GM19395 (cell line): ENCODE measurements around the gene CD99.

Source experiments
- ATAC-seq: cut with Tn5 transposase; IDR thresholded peaks from one replicate; pipeline ENCODE4 v1.9.1; 2021; ENCODE audit warnings: mild to moderate bottlenecking, moderate library complexity; ENCODE audit not compliant: unreplicated experiment

The CD99 gene

DNA sequence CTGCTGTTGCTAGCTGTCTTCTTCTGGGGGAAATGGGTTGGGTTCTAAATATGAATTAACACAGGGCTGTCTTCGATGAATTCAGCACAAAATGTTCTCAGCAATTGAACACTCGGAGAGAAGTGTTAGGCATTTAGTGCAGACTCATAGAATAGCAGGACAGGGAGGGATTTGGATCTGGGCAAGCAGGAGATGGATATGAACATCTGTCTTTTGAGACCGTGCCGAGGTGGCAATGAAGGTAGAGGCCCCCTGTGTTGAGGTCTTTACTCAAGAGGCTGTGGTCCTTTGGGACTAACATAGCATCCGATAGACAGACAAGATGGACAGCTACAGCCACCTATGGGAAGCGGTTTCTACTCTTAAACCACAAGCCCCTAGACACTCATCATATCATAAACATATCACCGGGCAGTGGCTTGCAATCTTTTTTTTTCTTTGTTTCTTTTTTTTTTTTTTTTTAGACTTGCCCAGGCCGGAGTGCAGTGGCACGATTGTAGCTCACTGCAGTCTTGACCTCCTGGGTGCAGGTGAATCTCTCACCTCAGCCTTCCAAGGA, 6.7 kb downstream of the CD99 start:
- no peak for ATAC-seq

DNA sequence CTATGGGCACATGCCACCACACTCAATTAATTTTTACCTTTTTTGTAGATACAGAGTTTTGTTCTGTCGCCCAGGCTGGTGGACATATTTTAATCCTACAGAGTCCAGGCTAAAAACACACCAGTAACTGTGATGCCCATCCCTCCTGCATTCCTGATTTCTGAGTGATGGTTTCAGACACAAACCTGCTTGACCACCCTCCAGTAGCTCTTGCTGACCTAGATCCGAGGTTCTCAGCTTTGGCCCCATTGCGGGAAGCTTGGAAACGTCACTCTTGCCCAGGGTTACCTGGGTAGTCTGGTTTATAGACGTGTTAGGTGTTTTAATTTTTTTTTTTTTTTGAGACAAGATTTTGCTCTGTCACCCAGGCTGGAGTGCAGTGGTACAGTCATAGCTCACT, 7.5 kb downstream of the CD99 start:
- ATAC-seq: no peak

DNA sequence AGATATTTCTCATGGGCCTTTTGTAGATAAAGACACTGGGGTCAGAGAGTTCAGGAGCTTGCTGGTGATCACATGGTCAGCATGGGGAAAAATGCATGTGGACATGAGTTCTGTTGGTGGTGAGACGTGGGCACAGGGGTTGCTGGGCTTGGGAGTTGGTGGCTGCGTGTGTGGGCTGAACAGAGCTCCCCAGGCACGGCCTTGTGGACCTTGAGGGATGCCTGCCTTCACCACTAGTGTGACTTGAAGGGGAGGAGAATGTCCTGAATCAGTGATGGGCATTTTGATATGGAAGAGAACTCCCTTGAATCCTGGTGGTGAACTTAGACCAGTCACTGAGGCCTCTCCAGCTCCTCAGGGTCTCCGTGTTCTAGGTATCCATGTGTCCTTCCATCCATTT, 8.9 kb downstream of the CD99 start:
- no peak for ATAC-seq

DNA sequence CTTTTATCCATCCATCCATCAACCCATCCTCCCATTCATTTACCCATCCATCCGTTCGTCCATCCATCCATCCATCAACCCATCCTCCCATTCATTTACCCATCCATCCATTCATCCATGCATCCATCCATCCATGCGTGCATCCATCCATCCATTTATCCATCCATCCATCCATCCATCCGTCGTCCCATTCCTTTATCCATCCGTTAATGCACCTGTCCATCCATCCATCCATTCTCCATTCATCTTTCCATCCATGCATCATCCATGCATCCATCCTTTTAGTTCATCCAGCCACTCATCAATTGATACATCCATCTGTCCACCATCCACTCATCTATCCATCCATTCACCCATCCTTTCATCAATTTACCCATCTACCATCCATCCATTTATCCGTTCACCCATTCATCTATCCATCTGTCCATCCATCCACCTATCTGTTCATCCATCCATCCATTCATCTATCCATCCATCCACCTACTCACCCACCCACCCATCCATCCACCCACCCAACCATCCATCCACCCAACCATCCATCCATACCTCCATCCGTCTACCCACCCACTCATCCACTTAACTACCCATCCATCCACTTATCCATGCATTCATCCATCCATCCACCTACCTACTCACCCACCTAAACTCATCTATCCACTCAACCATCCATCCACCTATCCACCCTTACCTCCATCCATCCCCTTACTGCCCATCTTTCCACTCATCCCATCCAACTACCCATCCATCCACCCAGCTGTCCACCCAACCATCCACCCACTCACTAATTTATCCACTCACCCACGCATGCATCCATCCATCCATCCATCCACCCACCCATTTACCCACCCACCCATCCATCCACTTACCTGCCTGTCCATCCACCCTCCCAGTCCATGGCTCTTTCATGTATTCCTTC, 9.6 kb downstream of the CD99 start:
- ATAC-seq: no peak

DNA sequence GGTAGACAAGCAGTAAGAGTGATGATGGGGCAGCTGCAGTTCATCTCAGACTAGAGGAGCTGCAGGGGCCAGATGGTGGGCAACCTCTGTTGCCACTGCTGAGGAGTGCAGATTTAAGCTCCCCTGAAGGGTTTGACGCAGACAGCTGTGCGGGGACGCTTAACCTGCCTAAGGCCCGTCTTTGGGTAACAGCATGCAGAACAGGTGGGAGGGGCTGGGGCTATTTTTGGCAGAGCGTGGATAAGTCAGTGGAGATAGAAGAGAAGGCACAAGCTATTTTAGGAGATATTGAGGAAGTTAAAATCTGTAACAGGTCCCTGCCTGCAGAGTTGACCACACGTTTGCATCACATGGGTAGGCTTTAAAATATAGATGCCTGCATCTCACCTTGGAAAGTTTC, 10.5 kb downstream of the CD99 start:
- no peak for ATAC-seq

DNA sequence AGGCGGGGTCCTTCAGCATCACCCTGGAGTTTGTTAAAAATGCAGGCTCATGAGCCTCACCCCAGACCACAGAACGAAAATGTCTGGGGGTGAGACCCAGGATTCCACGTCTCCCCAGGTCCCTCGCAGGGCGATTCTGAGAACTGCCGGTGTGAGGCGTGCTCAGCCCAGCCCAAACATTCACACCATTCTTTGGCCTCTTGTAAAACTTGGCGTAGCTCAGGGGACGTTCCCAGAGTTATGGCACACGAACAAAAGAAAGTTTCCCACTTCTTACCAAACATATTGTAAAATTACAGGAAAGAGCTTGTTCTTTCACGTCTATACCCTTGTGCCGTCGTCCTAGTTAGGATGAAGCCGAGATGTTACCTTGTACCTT, 12.9 kb downstream of the CD99 start:
- no peak for ATAC-seq

DNA sequence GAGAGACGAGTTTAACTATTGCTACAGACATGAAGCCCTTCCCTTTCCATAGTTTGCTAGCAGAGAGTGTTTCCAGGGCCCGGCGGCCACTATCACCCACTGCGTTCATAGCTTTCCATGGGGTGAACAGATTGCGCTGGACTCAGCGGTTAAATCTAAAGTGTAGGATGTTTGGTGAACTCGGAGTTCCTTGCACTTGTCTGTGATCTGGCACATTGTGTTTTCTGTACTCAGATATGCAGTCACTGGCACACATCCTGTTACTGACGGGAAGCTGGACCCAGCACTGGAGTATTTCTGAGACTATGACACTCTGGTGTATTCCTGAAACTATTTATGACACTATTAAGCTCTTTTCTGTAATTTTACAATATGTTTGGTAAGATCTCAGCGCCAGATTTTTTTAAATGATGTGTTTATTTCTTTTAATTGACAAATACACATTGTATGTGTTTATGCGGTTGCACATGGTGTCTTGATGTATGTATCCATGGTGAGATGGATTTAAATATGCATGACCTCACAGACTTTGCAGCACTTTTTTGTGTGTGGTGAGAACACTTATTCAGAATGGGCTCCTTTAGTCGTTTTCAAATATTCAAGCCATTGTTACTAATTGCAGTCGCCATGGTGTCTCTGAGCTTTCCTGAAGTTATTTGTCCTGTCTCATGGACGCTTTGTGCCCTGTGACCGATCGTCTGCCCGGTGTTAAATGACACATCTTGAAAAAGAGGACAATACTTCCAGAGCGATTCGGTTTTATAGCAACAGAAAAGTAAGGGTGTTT, 14.1 kb downstream of the CD99 start:
- no peak for ATAC-seq

DNA sequence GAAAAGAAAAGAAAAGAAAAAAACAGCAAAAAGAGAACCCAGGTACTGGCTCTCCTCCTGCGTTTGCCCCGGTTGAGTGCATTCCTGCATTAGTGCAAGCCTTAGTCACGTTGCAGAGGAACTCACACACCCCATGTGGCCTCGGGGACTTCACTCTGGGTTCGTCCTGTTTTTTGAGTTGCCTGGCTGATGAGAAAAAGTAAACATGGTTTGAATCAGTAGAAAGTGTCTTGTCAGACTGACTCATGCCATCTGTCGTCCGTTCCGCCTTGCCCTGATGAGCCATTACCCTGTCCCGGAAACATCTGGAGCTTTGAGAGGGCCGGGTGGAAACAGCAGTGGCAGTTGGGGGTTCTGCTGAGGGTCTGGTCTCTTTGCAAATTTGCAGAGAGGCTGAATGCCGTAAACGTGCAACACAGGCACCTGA, 16.3 kb downstream of the CD99 start:
- ATAC-seq: peak; percentile 93

DNA sequence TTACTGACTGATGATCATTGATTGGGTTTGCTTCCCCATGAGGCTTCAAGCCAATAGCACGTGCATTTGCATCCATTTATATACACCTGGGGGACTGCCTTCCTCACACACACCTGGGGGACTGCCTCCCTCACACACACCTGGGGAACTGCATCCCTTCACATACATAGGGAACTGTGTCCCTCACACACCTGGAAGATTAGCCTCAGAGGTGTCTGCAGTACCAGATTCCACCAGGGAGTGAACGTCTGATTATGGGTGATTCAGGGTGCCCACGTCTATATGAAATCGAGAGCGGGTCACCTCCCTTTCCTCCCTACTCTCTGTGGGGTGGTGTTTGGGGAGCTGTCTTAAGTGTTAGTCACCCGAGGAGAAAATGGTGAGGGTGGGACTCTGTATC, 16.9 kb downstream of the CD99 start:
- no peak for ATAC-seq

DNA sequence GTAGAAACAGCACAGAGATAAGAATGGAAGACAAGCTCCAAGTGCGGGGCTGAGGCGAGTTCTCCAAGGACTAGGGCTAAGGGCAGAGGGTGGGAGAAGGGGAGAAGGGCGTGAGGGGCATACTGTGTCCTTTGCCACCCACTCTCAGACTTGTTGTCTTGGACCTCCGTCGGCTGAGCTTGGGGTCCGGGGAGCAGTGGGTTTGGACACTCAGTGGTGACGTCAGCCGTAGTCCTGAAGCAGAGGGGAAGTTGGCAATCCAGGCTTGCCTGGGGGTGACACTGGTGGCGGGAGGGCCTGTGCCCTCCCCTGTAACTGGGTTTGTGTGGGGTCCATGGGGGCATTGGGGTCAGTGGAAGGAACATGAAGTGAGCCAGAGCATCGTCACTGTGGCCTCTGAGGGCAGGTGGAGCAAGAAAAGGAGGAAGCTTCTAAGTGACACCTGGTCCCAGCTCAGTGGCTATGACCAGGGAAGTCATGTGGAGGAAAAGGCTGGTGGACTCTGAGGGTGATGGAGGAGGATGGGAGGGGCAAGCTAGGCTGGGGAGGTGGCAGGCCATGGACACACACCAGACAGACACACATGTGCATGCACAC, 17.6 kb downstream of the CD99 start:
- no peak for ATAC-seq

DNA sequence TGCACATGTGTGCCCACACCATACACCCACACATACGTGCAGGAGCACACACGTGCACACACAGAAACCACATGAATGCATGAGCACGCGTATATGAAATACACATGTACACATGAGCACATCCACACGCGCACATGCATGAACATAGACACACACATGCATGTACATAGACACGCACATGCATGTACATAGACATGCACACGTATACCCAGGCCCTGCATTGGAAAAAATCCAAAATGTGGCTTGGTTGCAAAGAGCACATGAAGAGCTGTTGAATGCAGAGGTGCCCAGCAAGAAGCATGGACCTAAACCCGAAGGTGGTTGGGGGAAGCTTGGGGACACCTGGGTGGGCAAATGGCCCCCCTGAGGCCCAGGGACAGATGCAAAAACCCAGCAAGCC, 18.5 kb downstream of the CD99 start:
- ATAC-seq: no peak

DNA sequence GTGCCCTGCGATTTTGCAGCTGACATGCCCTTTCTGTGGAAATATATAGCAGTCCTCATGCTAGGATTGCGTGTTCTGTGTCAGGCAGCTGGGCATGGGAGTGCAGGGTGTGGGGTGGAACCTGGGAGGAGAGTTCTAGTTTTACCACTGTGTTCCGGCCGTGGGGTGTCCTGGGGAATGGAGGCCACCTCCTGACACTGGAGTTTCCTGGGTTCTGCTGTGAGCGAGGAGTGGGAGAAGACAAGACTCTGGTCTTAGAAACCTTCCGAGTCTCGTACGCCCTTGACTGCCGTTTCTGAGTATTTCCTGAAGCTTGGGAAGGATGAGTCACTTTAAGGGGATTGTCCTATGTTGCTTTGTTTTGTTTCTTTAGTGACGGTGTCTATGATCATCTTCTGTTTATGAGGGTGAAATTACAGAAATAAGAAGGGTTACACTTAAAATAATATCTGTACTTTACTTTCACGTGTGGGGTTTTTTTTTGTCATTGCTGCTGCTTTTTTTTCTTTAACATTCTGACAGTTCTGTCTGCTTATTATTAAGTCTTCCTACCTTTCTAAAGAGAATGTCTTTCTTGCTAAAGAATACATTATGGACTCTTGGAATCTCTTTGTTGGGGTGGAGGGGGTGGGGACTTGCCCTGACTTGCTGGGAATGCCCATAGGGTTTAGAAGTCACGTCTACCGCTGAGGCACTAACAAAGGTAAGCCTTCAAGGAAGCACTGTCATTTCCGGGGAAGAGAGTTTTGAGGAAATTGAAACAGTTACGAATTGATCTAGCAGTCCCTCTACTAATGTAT, 19.1 kb downstream of the CD99 start:
- ATAC-seq: no peak

DNA sequence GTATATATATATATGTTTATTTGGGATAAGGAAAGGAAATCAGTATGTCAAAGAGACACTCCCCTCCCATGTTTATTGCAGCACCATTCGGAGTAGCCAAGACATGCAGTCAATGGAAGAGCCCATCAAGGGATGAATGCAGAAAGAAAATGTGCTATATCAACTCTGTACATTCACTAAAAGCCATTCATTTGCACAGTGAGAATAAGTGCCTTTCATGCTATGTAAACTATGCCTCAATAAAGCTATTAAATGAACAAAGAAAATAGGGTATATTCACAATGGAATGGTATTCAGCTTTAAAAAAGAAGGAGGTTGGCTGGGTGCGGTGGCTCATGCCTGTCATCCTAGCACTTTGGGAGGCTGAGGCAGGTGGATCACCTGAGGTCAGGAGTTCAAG, 20.3 kb downstream of the CD99 start:
- no peak for ATAC-seq

DNA sequence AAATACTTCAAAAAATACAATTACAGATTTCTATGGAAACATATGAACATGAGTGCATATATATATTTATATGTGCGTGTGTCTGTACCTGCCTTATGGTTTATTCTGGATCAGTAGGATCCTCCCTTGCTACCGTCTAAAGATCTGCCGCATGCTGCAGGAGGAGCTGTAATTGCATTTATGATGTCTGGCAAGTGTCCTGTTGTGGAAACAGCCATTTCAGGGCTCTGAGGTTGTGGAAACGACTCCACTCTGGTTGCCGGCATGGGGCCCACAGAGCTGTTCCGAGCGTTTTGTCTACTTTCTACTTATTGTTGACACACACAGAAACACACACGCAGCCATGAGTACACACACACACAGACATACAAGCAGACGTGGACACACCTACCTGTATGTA, 21.3 kb downstream of the CD99 start:
- no peak for ATAC-seq

DNA sequence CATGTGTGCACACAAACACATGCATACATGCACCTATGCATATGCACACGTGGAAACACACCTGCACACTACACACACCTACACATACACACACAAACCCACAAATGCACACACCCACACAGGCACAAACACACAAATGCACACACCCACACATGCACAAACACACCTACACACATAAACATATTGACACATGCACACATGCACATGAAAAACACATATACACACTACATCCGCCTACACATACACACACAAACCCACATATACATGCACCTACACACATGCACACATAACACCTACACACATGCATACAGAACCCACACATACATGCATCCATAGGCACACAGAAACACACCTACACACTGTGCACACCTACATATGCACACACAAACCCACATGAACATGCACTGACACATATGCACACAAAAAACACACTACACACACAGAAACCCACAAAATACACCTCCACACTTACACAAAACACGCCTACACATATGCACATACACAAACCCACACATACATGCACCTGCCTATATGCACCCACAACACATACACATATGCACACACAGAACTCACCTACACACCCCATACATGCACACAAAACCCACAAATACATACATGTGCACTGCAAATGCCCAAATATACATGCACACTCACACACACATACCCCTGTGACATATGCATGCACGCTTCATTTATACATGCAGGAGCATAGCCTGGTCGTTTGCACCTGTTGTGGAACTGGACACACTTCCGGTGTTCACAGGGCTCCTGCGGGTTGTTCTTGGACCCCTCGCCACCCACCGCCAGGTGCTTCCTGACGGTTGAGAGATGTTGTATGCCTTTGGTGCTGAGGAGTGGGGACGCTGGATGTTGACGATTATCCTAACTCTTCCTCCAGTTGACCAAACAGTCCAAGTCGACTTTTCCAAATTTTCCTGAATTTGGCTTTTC, 22.1 kb downstream of the CD99 start:
- no peak for ATAC-seq

DNA sequence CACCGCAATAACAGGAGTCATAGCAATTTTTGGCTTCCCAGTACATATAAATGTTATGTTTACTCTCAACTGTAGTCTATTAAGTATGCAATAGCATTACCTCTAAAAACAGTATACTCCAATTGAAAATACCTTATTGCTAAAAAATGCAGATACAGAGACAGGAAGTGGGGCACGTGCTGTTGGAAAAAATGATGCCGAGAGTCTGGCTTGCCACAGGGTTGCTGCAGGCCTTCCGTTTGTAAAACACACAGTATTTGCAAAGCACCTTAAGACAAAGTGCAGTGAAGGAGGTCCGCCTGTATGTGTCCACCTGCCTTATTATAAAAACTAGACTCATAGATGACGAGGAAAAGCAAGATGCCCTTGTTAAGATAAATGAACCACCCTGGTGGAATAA, 23.5 kb downstream of the CD99 start:
- ATAC-seq: no peak

DNA sequence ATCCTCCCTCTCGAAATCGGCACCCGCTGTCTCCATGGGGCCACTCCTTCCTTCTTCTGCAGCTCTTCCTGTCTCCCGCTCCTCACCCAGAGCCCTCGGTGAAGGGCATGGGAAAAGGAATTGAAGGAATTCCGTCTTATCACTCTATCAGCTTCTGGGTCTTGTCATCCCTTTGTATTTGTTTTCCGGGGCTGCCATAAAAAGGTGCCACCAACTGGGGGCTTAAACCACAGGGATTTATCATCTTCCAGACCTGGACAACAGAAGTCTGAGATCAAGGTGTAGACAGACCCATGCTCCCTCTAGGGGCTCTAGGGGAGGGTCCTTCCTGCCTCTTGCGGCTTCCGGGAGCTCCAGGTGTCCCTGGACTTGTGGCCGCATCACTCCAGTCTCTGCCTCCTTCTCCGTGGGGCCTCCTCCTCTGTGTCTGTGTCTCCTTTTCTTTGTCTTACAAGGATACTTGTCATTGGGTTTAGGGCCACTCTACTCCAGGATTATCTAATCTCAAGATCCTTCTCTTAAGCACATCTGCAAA, 24.0 kb downstream of the CD99 start:
- ATAC-seq: no peak

DNA sequence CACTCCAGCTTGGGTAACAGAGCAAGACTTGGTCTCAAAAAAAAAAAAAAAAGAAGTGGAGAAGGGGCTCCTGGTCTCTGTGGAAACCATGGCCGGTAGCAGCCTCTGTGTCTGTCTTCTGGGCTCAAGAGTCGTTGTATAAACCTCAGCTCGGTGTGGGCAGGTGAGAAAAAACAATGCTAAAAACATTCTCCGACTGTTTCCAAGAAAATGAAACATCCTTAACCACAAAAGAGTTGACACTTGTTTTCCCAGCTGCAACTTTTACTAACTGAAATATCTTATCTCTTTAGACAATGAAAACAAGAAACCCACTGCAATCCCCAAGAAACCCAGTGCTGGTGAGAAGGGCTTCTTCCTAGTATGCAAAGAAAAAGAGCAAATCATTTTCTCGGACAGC, 26.2 kb downstream of the CD99 start:
- ATAC-seq: no peak

DNA sequence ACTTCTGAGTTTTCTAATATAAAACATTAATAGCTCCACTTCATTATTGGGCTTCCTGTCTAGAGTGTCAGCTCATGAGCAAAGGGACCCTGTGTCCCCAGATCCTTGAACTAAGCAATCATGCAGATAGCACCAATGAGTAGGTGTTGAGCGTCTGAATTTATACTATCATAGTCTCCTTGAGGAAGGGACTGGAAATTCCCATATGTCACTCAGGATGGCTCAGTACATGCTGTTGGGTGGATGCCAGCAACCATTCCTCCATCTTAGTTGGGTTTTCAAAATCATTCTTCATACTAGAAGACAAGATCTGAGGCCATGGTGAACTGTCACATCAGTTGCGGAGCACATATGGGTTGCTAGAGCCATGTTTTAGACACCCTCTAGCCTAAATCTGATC, 27.7 kb downstream of the CD99 start:
- no peak for ATAC-seq
